ENCODE results near the gene GLO1. TPM values are rescaled to one million over a fixed set of nuclear protein-coding genes. Genes with fewer than 3 reads are reported as not detected.

GLO1 gene
- total RNA-seq, 1 experiment from 2014 or later = 66.7 TPM

DNA sequence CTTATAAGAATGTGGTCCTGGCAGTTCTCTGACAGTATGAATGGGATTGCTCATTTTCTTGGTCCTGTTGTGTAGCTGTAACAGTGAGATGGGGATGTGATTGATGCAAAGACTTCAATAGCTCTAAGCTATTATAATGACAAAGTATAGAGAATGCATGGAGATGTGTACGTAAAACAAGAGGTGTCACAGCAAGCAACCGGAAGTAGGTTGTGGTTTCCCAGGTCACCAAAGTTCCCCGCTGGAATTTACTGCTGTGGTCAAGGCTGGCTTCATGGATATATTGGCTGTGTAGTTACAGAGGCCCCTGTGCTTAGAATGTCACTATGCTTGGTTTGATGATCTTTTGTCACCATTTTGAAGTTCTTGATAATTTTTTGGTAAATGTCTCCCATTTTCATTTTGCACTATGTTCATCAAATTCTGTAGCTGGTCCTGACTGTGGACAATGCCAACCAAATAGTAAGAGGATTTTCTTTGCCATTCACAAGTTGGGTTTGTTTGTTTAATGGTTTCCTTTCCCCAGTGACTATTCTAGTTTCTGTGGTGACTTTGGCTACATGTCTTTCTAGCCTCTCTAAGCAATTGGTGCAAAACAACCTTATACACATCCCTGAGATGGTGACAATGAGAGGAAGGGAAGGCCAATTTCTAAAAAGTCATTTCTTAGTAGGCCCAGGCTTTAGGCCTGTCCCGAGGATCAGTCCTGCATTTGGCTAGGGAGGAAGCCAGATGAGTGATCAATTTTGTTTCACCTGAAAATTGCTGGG is 22.7 kb upstream of the GLO1 start:
- Mint-ChIP-seq H3K36me3 (ENCODE audit: insufficient read depth, unreplicated experiment) (no peaks in the 10 kb centered on the region), H3K27me3 (ENCODE audit: insufficient read depth, unreplicated experiment) (no peaks in the 10 kb centered on the region), H3K4me1 (ENCODE audit: insufficient read depth, unreplicated experiment) (peaks cover 15% of the 10 kb centered on the region), H3K4me3 (ENCODE audit: unreplicated experiment) (no peak overlapping the region), H3K27ac (ENCODE audit: low read depth, unreplicated experiment) (no peak overlapping the region), H3K9me3 (ENCODE audit: unreplicated experiment) (no peaks in the 10 kb centered on the region)
- ChIA-PET POLR2A (no interaction called here), CTCF (interaction anchor here (0.6 to 1.7 kb wide), 3 partner anchors 10 to 584 kb away, joined by 3 to 5 read pairs (median 4); no protein-coding TSS in a partner anchor)
- intact Hi-C loops (cut with micrococcal nuclease) = no loop called here
- no TSS peak for BruUV-seq (replicated peaks)
- TF ChIP-seq, protein P1, sequence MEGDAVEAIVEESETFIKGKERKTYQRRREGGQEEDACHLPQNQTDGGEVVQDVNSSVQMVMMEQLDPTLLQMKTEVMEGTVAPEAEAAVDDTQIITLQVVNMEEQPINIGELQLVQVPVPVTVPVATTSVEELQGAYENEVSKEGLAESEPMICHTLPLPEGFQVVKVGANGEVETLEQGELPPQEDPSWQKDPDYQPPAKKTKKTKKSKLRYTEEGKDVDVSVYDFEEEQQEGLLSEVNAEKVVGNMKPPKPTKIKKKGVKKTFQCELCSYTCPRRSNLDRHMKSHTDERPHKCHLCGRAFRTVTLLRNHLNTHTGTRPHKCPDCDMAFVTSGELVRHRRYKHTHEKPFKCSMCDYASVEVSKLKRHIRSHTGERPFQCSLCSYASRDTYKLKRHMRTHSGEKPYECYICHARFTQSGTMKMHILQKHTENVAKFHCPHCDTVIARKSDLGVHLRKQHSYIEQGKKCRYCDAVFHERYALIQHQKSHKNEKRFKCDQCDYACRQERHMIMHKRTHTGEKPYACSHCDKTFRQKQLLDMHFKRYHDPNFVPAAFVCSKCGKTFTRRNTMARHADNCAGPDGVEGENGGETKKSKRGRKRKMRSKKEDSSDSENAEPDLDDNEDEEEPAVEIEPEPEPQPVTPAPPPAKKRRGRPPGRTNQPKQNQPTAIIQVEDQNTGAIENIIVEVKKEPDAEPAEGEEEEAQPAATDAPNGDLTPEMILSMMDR (IDR thresholded peaks at IDR 0.05; ENCODE audit: unreplicated experiment) = no peak
- DNase-seq (ENCODE audit: unreplicated experiment) = no peak

GRCh38 chr6:38724343-38724742 is 21.4 kb upstream of the GLO1 start:
- no peak overlapping the region for H3K27ac Mint-ChIP-seq (ENCODE audit: low read depth, unreplicated experiment)
- H3K27me3 Mint-ChIP-seq (ENCODE audit: insufficient read depth, unreplicated experiment) = no peaks in the 10 kb centered on the region
- no peaks in the 10 kb centered on the region for H3K36me3 Mint-ChIP-seq (ENCODE audit: insufficient read depth, unreplicated experiment)
- DNase-seq (ENCODE audit: unreplicated experiment) = no peak
- ChIA-PET CTCF (interaction anchor here (1.7 kb wide), 1 partner anchor 11 kb away, joined by 5 read pairs; no protein-coding TSS in a partner anchor), POLR2A (no interaction called here)
- no peak overlapping the region for H3K4me3 Mint-ChIP-seq (ENCODE audit: unreplicated experiment)
- TF ChIP-seq, protein P1 (IDR thresholded peaks at IDR 0.05; ENCODE audit: unreplicated experiment) = no peak
- BruUV-seq (replicated peaks) = no TSS peak
- H3K9me3 Mint-ChIP-seq (ENCODE audit: unreplicated experiment) = no peaks in the 10 kb centered on the region
- intact Hi-C loops (cut with micrococcal nuclease) = no loop called here
- peaks cover 15% of the 10 kb centered on the region for H3K4me1 Mint-ChIP-seq (ENCODE audit: insufficient read depth, unreplicated experiment)

DNA sequence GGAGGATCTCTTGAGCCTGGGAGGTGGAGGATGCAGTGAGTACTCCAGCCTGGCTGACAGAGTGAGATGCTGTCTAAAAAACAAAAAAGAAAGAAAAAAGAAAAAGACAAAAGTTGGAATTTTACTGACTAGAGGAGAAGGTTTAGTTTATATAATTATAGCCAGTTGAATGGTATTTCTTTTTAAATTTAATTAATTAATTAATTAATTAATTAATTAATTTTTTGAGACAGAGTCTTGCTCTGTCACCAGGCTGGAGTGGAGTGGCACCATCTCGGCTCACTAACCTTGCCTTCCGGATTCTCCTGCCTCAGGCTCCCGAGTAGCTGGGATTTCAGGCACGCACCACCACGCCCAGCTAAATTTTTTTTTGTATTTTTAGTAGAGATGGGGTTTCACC is 20.8 kb upstream of the GLO1 start:
- BruUV-seq (replicated peaks) = no TSS peak
- ChIA-PET POLR2A (no interaction called here), CTCF (no interaction called here)
- no peaks in the 10 kb centered on the region for H3K27me3 Mint-ChIP-seq (ENCODE audit: insufficient read depth, unreplicated experiment)
- H3K36me3 Mint-ChIP-seq (ENCODE audit: insufficient read depth, unreplicated experiment) = no peaks in the 10 kb centered on the region
- H3K27ac Mint-ChIP-seq (ENCODE audit: low read depth, unreplicated experiment) = no peak overlapping the region
- TF ChIP-seq, protein P1 (IDR thresholded peaks at IDR 0.05; ENCODE audit: unreplicated experiment) = no peak
- no peak overlapping the region for H3K4me3 Mint-ChIP-seq (ENCODE audit: unreplicated experiment)
- peaks cover 15% of the 10 kb centered on the region for H3K4me1 Mint-ChIP-seq (ENCODE audit: insufficient read depth, unreplicated experiment)
- H3K9me3 Mint-ChIP-seq (ENCODE audit: unreplicated experiment) = no peaks in the 10 kb centered on the region
- intact Hi-C loops (cut with micrococcal nuclease) = no loop called here
- no peak for DNase-seq (ENCODE audit: unreplicated experiment)

GRCh38 chr6:38722727-38723334 is 19.9 kb upstream of the GLO1 start:
- Mint-ChIP-seq H3K27me3 (ENCODE audit: insufficient read depth, unreplicated experiment) (no peaks in the 10 kb centered on the region), H3K27ac (ENCODE audit: low read depth, unreplicated experiment) (no peak overlapping the region), H3K9me3 (ENCODE audit: unreplicated experiment) (no peaks in the 10 kb centered on the region), H3K4me3 (ENCODE audit: unreplicated experiment) (no peak overlapping the region), H3K36me3 (ENCODE audit: insufficient read depth, unreplicated experiment) (no peaks in the 10 kb centered on the region), H3K4me1 (ENCODE audit: insufficient read depth, unreplicated experiment) (peaks cover 15% of the 10 kb centered on the region)
- CTCF ChIA-PET = no interaction called here
- TF ChIP-seq, protein P1 (IDR thresholded peaks at IDR 0.05; ENCODE audit: unreplicated experiment) = no peak
- POLR2A ChIA-PET = no interaction called here
- DNase-seq (ENCODE audit: unreplicated experiment) = no peak
- BruUV-seq (replicated peaks) = no TSS peak
- intact Hi-C loops (cut with micrococcal nuclease) = no loop called here
